Ectodermal cell (in vitro differentiated cells): ENCODE measurements around the gene ADAMTS9.
"Not testable (repeated sequence)": the region's sequence is repeated elsewhere in the genome, so short reads cannot be mapped to it uniquely, and the experiment has no call there.

Experiments
- H3K27ac ChIP-seq: 2 replicates; pipeline ENCODE4 v1.7.0; 2013; ENCODE audit warnings: mild to moderate bottlenecking, low read depth, low read length; ENCODE audit not compliant: insufficient read depth, poor library complexity, severe bottlenecking
- H3K27me3 ChIP-seq: 2 replicates; pipeline ENCODE4 v1.7.0; 2013; ENCODE audit warnings: mild to moderate bottlenecking, low read length; ENCODE audit not compliant: insufficient read depth, control insufficient read depth, poor library complexity, severe bottlenecking
- H3K36me3 ChIP-seq: one replicate; pipeline ENCODE4 v1.7.0; 2013; ENCODE audit warnings: low read length; ENCODE audit not compliant: control insufficient read depth, insufficient read depth
- H3K4me1 ChIP-seq: one replicate; pipeline ENCODE4 v1.7.0; 2013; ENCODE audit warnings: low read length; ENCODE audit not compliant: control insufficient read depth, insufficient read depth
- H3K4me3 ChIP-seq: 2 replicates; pipeline ENCODE4 v1.7.0; 2013; ENCODE audit warnings: low read depth, low read length, control low read depth; ENCODE audit not compliant: insufficient read depth
- H3K9me3 ChIP-seq: 2 replicates; pipeline ENCODE4 v1.7.0; 2013; ENCODE audit warnings: mild to moderate bottlenecking, low read length, moderate library complexity; ENCODE audit not compliant: control insufficient read depth
- WGBS, 2 experiments: methylation state at CpG; one replicate each; pipeline ENCODE4 v1.1.7; 2013; ENCODE audit warnings: missing lambda C conversion rate in 2 of 2; 5-methylcytosine and 5-hydroxymethylcytosine counted together

ADAMTS9 gene

DNA sequence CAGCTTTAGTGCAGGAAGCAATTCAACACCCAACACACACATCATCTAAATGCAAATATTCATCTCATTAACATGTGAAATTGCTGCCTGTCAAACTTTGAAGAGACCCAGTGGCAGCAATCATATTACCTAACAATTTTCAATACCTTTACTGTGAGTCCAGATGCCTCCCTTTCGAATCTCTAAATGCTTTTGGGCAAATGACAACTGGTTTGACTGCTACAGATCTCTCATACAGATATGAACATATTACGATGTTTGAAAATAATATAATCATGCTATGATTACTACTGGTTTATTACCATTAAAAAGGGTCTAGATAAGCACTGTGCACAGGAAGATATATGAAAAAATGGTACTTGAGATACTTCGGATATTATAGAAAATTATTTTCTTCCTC lies 137.9 kb downstream of the ADAMTS9 start:
- Histone ChIP-seq H3K4me3 (no peak overlapping the region), H3K4me1 (peaks cover 34% of the 10 kb centered on the region), H3K27me3 (no peaks in the 10 kb centered on the region), H3K36me3 (no peaks in the 10 kb centered on the region), H3K9me3 (no peaks in the 10 kb centered on the region), H3K27ac (no peak overlapping the region)
- 97 to 100% methylated on average over 2 of the region's 3 CpGs for WGBS, 2 experiments

DNA sequence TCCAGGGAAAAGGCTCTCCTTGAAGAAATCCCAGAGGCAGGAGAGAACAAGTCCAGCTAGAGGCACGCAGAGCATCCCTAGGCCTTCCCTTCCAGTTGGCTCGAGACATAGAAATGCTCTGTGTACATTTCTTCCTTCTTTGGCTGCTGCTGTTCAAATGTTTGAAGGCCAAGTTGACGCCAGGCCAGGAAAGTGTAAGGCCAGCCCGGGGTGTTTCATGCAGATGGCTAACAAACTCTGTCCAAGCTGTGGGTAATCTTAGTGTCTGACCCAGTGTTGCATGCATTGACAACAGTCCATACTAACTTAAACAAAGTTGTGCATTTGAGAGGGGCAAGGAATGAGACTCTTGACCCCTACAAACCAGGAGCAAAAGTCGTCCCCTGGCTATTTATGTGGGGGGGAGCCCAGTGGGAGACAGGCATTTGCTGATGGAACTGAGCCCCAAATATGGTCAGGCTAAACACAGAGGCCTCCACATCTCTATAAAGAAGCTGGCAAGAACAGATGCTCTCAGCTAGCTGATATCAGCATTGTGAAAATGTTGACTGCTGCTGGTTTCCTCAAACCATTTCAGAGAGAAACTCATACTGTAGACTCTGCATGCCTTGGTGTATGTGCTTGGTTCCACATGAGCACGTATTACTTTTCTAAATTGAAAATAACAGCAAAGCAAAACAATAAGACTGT lies 139.5 kb downstream of the ADAMTS9 start:
- Histone ChIP-seq H3K4me1 (peaks cover 34% of the 10 kb centered on the region), H3K27ac (no peak overlapping the region), H3K4me3 (no peak overlapping the region), H3K27me3 (no peaks in the 10 kb centered on the region), H3K36me3 (no peaks in the 10 kb centered on the region), H3K9me3 (no peaks in the 10 kb centered on the region)
- WGBS, 2 experiments = 91 to 92% methylated on average over 6 of the region's 6 CpGs

DNA sequence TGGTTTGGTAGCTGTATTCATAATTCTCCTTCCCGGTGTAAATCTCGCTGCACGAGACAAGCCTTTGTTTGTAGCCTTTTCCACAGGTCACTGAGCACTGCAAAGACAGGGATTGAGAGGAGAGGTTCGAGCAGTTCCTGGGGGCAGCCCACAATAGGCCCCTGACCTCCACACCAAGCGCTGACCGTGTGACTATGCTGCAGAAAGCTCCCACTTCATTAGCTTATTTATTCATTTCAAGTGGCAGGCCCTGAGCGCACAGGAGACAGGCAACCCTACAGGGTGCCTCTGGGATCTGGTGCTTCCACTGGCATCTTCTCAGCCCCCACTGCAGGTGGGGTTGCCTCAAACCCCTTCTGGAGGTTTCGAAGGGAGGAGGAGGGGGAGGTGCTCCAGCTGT lies 140.9 kb downstream of the ADAMTS9 start:
- Histone ChIP-seq H3K36me3 (no peaks in the 10 kb centered on the region), H3K27ac (peak overlapping the region; percentile 55), H3K9me3 (no peaks in the 10 kb centered on the region), H3K27me3 (no peaks in the 10 kb centered on the region), H3K4me3 (no peak overlapping the region), H3K4me1 (peaks cover 29% of the 10 kb centered on the region)
- 42 to 47% methylated on average over 8 of the region's 8 CpGs for WGBS, 2 experiments

DNA sequence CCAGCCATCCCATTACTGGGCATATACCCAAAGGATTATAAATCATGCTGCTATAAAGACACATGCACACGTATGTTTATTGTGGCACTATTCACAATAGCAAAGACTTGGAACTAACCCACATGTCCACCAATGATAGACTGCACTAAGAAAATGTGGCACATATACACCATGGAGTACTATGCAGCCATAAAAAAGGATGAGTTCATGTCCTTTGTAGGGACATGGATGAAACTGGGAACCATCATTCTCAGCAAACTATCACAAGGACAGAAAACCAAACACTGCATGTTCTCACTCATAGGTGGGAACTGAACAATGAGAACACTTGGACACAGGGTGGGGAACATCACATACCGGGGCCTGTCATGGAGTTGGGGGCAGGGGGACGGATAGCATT lies 142.6 kb downstream of the ADAMTS9 start:
- not testable (repeated sequence) for H3K27me3 ChIP-seq, H3K4me3 ChIP-seq, H3K36me3 ChIP-seq, H3K27ac ChIP-seq, H3K9me3 ChIP-seq
- H3K4me1 ChIP-seq = peaks cover 24% of the 10 kb centered on the region
- 93 to 98% methylated on average over 3 of the region's 3 CpGs for WGBS, 2 experiments

DNA sequence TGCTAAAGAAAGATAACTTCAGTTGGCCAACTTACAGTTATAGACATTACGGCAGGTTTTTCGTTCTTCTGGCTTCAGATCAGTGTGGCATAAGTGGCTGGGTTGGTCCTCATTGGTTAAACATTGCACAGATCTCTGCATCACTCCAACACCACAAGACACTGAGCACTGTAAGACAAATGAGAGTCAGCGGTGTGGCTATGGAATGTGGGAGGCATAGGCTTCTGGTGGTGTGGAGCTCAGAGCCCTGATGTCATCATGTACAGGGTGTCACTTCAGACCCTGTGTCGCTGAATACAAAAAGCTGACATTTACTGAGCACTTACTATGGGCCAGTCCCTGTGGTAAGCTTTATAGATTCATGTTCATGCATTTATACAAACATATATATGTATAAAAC lies 146.0 kb downstream of the ADAMTS9 start:
- Histone ChIP-seq H3K36me3 (no peaks in the 10 kb centered on the region), H3K27ac (no peak overlapping the region), H3K27me3 (no peaks in the 10 kb centered on the region), H3K9me3 (no peaks in the 10 kb centered on the region), H3K4me1 (peaks cover 3% of the 10 kb centered on the region), H3K4me3 (no peak overlapping the region)
- WGBS, 2 experiments = 93 to 96% methylated on average over 4 of the region's 4 CpGs

DNA sequence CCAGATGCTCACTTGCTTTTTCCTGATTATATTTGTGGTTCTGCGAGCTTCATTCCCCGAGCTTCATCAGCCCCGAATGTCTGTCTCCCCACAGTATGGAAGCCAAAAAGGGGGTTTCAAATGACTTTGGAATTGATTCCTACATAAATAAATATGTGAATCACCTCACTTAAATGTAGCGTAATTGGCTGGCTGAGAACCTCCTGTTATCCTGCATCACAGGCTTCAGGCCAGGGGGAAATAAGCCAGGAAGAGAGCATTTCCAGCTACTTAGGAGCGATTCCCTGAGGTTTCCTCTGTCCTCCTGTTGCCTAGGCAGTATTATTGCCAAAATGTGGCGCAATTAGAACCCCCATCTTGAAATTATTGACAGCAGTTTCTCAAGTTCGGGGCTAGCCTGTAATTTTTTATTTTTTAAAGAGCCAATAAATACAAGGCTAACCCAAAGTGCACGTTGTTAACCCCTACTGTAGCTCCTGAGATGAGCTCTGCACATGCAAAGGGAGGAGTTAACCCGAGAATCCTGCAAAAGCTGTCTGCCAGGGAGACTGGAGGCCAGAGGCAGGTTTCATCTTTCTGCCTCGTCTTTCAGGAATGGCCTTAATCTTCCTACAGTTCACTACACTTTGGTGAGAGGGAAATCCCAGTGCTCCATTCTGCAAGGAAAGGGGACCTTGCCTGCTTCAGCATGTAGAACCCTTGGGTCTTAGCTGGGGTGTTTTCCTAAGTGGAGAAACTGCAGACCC lies 148.2 kb downstream of the ADAMTS9 start:
- Histone ChIP-seq H3K27me3 (no peaks in the 10 kb centered on the region), H3K4me1 (no peaks in the 10 kb centered on the region), H3K4me3 (no peak overlapping the region), H3K36me3 (no peaks in the 10 kb centered on the region), H3K27ac (no peak overlapping the region), H3K9me3 (no peaks in the 10 kb centered on the region)
- WGBS, 2 experiments = 73 to 74% methylated on average over 10 of the region's 10 CpGs

DNA sequence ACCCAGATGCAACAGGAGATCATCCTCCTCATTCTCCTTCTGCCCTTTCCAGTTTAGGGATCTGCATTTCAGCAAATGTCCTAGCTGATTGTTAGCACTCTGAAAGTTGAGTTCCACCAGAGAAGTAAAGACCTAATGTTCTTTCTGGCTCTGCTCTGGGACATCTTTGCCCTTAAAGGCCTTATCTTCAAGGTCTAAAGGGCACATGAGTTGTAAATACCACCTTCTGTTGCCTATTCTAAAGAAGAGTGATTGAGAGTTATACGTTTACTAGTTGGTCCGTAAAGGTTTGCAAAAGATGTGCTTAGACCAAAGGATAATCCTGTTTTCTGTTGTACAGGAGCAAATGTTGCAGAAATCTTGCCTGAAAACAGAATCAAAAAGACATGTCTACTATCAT lies 151.6 kb downstream of the ADAMTS9 start:
- WGBS, 2 experiments = 95 to 97% methylated on average over 2 of the region's 2 CpGs
- peaks cover 4% of the 10 kb centered on the region for H3K4me1 ChIP-seq
- no peak overlapping the region for H3K4me3 ChIP-seq
- H3K27me3 ChIP-seq = peaks cover 7% of the 10 kb centered on the region
- no peak overlapping the region for H3K27ac ChIP-seq
- no peaks in the 10 kb centered on the region for H3K9me3 ChIP-seq
- no peaks in the 10 kb centered on the region for H3K36me3 ChIP-seq

DNA sequence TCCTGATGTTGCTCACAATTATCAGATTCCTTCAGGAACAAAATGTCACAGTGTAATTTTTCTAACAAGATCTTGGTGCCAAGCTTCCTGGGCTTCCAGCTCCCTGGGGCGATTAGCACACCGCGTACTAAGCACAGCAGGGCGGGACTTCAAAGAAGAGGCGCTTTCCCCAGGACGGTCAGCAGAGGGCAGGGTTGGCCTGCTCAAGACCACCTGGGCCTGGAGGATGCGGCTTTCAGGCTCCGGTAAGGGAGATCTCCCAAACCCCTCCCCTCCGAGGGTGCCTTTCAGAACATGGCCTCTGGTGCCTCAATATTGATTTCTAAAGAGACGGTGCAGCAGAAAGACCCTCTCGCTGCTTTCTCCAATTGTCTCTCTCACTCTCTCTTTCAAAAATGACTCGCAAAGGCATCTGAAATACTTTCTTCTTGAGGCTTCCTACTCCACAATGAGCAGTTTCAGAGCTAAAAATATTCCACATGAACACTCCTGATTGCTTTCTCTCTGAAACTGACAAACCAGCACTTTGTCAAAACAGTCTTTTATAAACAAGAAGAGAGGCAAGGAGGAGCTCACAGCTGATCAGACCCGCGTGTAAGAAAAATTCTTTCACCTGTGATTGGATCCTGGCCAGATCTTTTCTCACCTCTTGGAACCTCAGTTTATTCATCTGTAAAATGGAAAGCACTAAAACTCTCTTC lies 154.0 kb downstream of the ADAMTS9 start:
- peaks cover 7% of the 10 kb centered on the region for H3K27me3 ChIP-seq

DNA sequence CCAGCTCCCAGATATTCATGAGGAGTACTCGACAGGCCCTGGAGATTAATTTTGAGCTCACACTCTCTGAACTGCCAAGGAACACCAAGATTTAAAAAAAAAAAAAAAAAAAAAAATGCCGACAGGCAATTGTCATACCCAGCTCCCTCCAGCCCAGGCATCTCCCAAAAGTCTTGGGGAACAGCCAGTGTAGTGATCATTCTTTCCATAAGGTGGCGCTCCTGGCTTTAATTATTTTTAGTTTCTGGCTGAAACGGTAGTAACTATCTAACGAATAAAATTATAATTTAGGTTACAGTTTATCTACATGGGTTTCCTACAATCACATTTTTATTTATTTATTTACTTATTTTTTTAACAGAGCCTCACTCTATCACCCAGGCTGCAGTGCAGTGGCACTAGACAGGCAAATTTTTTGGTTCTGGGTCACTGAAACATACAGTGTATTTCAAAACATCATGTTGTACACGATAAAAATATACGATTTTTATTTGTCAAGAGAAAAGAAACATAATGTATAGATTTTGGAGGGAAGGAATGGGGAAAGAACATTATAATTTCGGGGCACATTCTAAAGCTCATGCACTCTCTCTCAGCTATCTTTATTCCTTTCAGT lies 157.3 kb downstream of the ADAMTS9 start:
- Histone ChIP-seq H3K4me3 (no peak overlapping the region), H3K9me3 (no peaks in the 10 kb centered on the region), H3K36me3 (no peaks in the 10 kb centered on the region), H3K27ac (no peak overlapping the region), H3K4me1 (peaks cover 4% of the 10 kb centered on the region), H3K27me3 (peaks cover 7% of the 10 kb centered on the region)
- WGBS, 2 experiments = 43 to 61% methylated on average over 2 to 5 of the region's 8 CpGs

More for the DNA sequence above, 154.0 kb downstream of the ADAMTS9 start:
- Histone ChIP-seq H3K4me3 (no peak overlapping the region), H3K36me3 (no peaks in the 10 kb centered on the region), H3K4me1 (peaks cover 4% of the 10 kb centered on the region), H3K27ac (no peak overlapping the region), H3K9me3 (no peaks in the 10 kb centered on the region)
- 13 to 16% methylated on average over 14 of the region's 14 CpGs for WGBS, 2 experiments

DNA sequence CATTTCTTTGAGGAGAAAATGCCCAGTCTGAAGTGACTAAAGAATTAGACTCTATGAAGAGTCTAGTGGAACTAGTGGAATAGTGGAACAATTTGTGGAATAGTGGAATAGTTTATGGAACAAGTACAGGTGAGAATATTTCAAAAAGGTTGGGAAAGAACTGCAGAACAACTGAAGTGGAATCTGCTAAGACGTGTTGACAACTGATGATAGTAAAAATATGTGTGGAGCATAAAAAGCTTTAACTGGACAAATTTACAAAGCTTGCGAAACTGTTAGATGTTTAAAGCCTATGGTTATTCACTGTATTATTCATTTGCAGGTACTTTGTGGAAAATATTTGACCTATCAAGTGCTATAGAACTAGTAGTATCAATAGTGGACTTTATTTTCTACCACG lies 164.5 kb downstream of the ADAMTS9 start:
- Histone ChIP-seq H3K9me3 (no peaks in the 10 kb centered on the region), H3K4me3 (no peak overlapping the region), H3K36me3 (no peaks in the 10 kb centered on the region), H3K27ac (no peak overlapping the region), H3K4me1 (no peaks in the 10 kb centered on the region), H3K27me3 (no peaks in the 10 kb centered on the region)
- 49 to 64% methylated on average over 2 to 3 of the region's 3 CpGs for WGBS, 2 experiments
